ENCODE measurements around the gene NCOA5.
"Not testable (repeated sequence)": the region's sequence is repeated elsewhere in the genome, so short reads cannot be mapped to it uniquely, and the experiment has no call there.

NCOA5 gene

GRCh38 chr20:46119547-46119946 lies 29.8 kb upstream of the NCOA5 start:
- no peak for DNase-seq

- DNase-seq = no peak
Observed at GRCh38 chr20:46119028-46119546, 29.3 kb upstream of the NCOA5 start.

GRCh38 chr20:46118481-46119020 lies 28.8 kb upstream of the NCOA5 start:
- no peak for DNase-seq

GRCh38 chr20:46117704-46118467 lies 28.1 kb upstream of the NCOA5 start, which contains the start of gene CD40:
Gene CD40 (plus strand): TSS chr20:46118314. CDS start chr20:46118344, 30 bp downstream.
- peak; percentile 72 for DNase-seq

DNA sequence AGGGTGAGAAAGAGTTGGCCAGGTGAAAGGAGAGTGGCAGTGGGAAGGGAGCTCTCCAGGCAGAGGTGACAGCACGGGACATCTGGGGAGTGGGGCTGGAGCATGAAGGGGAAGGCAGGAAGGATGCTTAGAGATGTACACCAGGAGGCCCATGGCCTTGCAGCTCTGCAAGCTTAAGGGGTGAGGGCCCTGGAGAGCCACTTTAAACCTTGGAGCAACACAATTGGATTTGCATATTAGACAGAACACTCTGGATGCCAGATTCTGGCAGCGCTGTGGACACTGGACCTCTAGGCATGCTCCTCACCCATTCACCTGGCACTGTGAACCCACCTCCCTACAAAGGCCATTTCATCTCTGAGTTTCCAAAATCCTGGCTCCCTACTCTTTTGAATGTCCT lies 24.7 kb upstream of the NCOA5 start:
- no peak for DNase-seq

DNA sequence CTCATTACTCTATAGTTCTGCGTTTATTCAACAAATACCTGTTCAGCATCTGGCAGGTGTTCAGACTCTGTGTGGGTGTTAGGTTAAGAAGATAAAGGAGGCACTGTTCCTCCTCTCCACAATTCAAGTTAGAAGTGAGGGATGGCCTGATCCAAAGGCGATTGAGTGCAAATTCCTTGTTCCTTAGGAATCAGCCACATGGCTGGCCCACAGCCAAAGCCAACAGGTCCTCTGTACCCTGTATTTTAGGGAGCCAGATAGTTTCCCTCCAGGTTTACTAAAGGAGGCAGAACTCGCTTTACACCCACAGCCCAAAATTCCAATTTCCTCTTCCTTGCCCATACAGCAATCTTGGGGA lies 23.3 kb upstream of the NCOA5 start:
- DNase-seq = no peak

- no peak for DNase-seq
Observed at GRCh38 chr20:46112430-46113112, 22.8 kb upstream of the NCOA5 start.

DNA sequence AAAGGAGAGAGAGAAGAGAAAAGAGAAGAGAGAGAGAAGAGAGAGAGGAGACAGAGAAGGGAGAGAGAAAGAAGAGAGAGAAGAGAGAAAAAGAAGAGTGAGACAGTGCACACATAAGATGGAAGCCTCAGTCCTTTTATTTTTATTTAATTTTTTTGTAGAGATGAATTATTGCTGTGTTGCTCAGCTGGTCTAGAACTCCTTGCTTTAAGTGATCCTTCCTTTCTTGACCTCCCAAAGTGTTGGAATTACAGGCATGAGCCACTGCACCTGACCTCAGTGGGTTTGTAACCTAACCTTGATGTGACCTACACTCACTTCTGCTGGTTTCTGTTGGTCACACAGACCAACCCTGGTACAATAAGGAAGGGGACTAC lies 22.1 kb upstream of the NCOA5 start:
- no peak for DNase-seq

DNA sequence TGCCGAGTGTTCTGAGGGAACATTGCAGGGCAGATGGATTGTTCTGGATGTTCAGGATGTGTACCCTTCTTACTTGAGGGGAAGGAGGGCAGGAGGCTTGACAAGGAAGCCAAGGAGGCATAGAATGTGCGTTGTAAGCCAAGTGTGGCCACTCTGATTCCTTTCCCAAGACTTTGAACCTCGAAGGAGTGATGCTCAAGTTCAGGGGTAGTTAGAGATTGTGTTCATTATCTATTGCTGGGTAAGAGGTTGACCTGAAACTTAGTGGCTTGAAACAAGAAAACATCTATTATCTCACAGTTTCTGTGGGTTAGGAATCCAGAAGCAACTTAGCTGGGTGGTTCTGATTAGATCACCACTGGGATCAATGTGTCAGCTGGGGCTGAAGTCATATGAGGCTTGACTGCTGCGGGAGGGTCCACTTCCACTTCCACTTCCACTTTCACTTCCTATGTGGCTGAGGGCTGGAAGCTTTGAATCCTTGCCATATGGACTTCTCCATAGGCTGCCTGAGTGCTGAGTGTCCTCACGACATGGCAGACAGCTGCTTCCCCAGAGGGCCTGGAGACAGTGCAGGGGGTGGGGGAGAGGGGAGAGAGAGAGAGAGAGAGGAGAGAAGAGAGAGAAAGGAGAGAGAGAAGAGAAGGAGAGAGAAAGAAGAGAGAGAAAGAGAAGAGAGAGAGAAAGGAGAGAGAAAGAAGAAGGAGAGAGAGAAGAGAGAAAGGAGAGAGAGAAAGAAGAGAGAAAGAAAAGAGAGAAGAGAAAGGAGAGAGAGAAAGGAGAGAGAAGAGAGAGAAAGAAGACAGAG lies 21.5 kb upstream of the NCOA5 start:
- no peak for DNase-seq

DNA sequence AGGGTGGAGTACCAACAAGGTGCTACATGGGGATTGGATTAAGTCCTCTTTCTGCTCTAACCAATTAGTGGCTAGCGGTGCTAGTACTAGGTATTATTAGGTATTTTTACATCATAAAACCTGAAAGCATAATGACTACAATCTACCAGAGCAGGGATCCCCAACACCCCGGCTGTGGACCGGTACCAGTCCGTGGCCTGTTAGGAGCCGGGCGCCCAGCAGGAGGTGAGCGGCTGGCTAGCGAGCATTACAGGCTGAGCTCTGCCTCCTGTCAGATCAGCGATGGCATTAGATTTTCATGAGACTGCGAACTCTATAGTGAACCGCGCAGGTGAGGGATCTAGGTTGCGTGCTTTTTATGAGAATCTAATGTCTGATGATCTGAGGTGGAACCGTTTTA lies 19.2 kb upstream of the NCOA5 start:
- DNase-seq = no peak

- no peak for DNase-seq
Observed at GRCh38 chr20:46108435-46108841, 18.7 kb upstream of the NCOA5 start.

- DNase-seq = no peak
Observed at GRCh38 chr20:46107061-46107460, 17.3 kb upstream of the NCOA5 start.

DNA sequence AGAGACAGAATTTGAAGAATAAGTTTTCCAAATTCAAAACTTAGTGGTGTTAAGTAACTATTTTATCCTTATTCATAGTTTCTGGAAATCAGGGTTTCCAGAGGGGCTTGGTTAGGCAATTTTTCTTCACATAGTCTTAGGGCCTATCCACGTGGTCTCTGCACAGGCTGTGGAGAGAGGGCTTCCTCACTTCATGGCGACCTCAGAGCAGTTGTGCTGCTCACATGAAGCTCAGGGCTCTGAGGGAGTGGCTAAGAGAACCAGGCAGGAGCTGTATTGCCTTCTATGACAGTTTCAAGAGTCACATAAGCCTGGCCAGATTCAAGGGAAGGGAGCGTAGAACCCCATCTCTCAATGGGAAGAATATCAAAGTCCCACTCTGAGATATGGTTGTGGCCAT lies 14.5 kb upstream of the NCOA5 start:
- no peak for DNase-seq

GRCh38 chr20:46102940-46103339 lies 13.2 kb upstream of the NCOA5 start:
- no peak for DNase-seq

DNA sequence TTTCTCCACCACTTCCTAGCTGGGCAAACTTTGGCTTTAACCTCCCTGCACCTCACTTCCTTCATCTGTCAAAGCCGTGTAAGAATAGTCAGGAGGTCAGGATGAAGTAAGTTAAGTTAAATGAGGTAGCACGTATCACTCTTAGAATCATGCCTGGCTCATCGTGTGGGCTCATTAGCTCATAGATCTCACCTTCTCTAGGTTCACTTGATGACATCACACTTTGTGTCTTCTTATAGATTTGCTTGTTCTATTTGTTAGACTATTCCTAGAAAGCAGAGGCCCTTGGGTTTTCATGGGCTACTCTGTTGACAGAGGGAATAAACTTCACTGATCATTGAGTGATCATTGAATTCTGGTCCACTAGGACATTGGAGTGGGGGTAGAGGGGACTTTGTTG lies 12.2 kb upstream of the NCOA5 start:
- DNase-seq = no peak

DNA sequence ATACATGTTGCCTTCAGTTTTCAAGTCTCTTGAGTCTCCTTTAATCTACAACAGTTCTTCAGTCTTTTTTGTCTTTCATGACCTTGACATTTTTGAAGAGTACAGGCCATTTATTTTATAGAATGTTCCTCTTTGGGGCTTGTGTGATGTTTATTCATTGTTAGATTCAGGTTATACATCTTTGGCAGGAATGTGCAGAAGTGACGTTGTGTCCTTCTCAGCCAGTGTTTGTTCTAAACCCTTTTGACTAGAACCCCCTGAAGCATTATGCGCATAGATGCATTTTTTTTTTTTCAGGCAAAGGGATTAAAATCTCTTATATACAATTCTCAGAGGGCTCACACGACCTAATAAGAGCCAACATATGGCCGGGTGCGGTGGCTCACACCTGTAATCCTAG lies 11.2 kb upstream of the NCOA5 start:
- DNase-seq = no peak

GRCh38 chr20:46100444-46100843 lies 10.7 kb upstream of the NCOA5 start:
- not testable (repeated sequence) for DNase-seq

DNA sequence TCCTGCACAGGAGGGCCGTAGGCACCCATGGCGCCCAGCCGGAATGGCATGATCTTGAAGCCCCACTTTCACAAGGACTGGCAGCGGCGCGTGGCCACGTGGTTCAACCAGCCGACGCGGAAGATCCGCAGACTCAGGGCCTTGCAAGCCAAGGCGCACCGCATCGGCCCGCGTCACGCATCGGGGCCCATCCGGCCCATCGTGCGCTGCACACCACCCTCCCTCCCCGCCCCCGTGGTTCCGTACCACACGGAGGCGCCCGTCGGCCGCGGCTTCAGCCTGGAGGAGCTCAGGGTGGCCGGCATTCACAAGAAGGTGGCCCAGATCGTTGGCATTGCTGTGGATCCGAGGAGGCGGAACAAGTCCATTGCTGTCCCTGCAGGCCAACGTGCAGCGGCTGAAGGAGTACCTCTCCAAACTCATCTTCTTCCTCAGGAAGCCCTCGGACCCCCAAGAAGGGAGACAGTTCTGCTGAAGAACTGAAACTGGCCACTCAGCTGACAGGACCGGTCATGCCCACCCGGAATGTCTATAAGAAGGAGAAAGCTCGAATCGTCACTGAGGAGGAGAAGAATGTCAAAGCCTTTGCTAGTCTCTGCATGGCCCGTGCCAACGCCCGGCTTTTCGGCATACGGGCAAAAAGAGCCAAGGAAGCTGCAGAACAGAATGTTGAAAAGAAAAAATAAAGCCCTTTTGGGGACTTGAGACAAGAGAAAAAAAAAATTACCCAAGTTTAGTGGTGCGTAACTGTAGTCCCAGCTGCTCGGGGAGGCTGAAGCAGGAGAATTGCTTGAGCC lies 9.9 kb upstream of the NCOA5 start:
- DNase-seq = no peak

DNA sequence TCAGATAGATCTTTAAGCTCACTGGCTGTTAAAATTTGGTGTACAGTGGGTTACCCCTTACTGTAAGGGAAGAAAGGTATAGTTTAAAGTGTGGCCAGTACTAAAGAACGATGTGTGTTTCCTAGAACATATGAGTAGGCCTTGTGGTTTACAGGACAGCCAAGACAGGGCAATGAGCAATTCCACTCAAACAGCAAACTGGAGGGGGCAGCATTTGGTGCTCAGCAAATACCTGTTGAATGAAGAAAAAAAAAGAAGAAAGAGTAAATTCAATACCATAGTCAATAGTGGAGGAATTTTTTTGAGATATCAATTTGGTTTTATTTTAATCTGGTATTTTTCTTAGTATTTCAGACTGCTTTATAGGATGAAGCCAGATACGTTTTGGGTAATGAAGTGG lies 3.8 kb upstream of the NCOA5 start:
- DNase-seq = no peak

- DNase-seq = not testable (repeated sequence)
Observed at GRCh38 chr20:46091622-46092535, 2.1 kb upstream of the NCOA5 start.

DNA sequence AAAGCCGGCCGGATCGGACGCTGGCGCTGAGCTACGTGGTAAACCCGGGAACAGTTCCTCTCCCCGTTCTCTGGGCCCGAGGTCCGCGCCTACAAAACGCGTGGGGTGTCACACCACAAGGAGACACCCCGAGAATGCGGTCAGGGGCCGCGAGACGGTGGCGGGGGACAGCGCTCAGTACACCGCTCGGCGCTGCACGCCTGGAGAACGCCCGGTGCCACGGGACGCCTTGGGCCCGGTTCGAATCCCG lies 670 bp downstream of the NCOA5 start:
- DNase-seq = peak; percentile 58

All from activated CD8-positive, alpha-beta memory T cell treated with anti-CD3 and anti-CD28 coated beads, Interleukin-2, amount 50 U/mL, for 4 hours (primary cell).